Neuronal stem cell (in vitro differentiated cells): ENCODE measurements around the gene ELOVL6.
A peak's percentile ranks its signal among the peaks of the same experiment; 100 is the strongest.

Experiments
- DNase-seq: peaks from one replicate; pipeline ENCODE4 v3.0.0-alpha.2; 2013; ENCODE audit warnings: low spot score
- H2AFZ ChIP-seq: one replicate; pipeline ENCODE4 v1.6.1; 2013; ENCODE audit warnings: mild to moderate bottlenecking, low read length, inconsistent platforms
- H2AK5ac ChIP-seq: 2 replicates; pipeline ENCODE4 v1.6.1; 2013; ENCODE audit warnings: low read depth, mild to moderate bottlenecking, inconsistent platforms, low read length, moderate library complexity, mixed read lengths
- H2BK120ac ChIP-seq: 2 replicates; pipeline ENCODE4 v1.6.1; 2013; ENCODE audit warnings: low read depth, mild to moderate bottlenecking, inconsistent platforms, low read length, moderate library complexity, mixed read lengths
- H2BK12ac ChIP-seq: one replicate; pipeline ENCODE4 v1.6.1; 2013; ENCODE audit warnings: low read length, inconsistent platforms
- H2BK15ac ChIP-seq: 2 replicates; pipeline ENCODE4 v1.6.1; 2013; ENCODE audit warnings: mild to moderate bottlenecking, low read length, inconsistent platforms, mixed read lengths
- H2BK5ac ChIP-seq: one replicate; pipeline ENCODE4 v1.6.1; 2013; ENCODE audit warnings: inconsistent platforms, mild to moderate bottlenecking, low read length, moderate library complexity
- H3K14ac ChIP-seq: one replicate; pipeline ENCODE4 v1.6.1; 2013; ENCODE audit warnings: low read length, inconsistent platforms
- H3K18ac ChIP-seq: 2 replicates; pipeline ENCODE4 v1.6.1; 2013; ENCODE audit warnings: low read length, inconsistent platforms
- H3K23ac ChIP-seq: 2 replicates; pipeline ENCODE4 v1.6.1; 2013; ENCODE audit warnings: low read depth, mild to moderate bottlenecking, mixed read lengths, low read length, inconsistent platforms; ENCODE audit not compliant: poor library complexity
- H3K27ac ChIP-seq: replicated peaks from 3 replicates; pipeline ENCODE4 v1.5.1; 2013; ENCODE audit warnings: low read length, inconsistent platforms
- H3K27me3 ChIP-seq, 3 experiments: 2 replicates each; pipeline ENCODE4 v1.6.1; 2013; ENCODE audit warnings: low read length in 3 of 3, mild to moderate bottlenecking in 2 of 3, inconsistent platforms in 1 of 3, low read depth in 1 of 3, mixed read lengths in 1 of 3, moderate library complexity in 1 of 3; ENCODE audit not compliant: control insufficient read depth in 3 of 3, insufficient read depth in 3 of 3
- H3K36me3 ChIP-seq, 2 donors: replicated peaks in 1 of 2; 2 replicates each; pipeline ENCODE4 v1.6.1; 2013; ENCODE audit warnings: low read length in 2 of 2; ENCODE audit not compliant: control insufficient read depth in 2 of 2, insufficient read depth in 2 of 2
- H3K4ac ChIP-seq: 2 replicates; pipeline ENCODE4 v1.6.1; 2013; ENCODE audit warnings: inconsistent platforms, mild to moderate bottlenecking, low read length, moderate library complexity
- H3K4me1 ChIP-seq, 2 donors: 1 replicate in 1 of 2; 2 replicates in 1 of 2; pipeline ENCODE4 v1.6.1; 2013; ENCODE audit warnings: low read length in 2 of 2, low read depth in 1 of 2; ENCODE audit not compliant: control insufficient read depth in 2 of 2, insufficient read depth in 1 of 2
- H3K4me2 ChIP-seq: one replicate; pipeline ENCODE4 v1.6.1; 2013; ENCODE audit warnings: mild to moderate bottlenecking, low read length, inconsistent platforms; ENCODE audit not compliant: insufficient read depth, poor library complexity, severe bottlenecking
- H3K4me3 ChIP-seq, 2 donors: 2 replicates each; pipeline ENCODE4 v1.5.1; 2013; ENCODE audit warnings: low read length in 2 of 2, mild to moderate bottlenecking in 2 of 2, inconsistent platforms in 1 of 2, moderate library complexity in 1 of 2
- H3K79me1 ChIP-seq: one replicate; pipeline ENCODE4 v1.6.1; 2013; ENCODE audit warnings: low read depth, mild to moderate bottlenecking, inconsistent platforms, low read length, moderate library complexity
- H3K9ac ChIP-seq: one replicate; pipeline ENCODE4 v1.6.1; 2013; ENCODE audit warnings: mild to moderate bottlenecking, low read depth, low read length, inconsistent platforms; ENCODE audit not compliant: poor library complexity
- H3K9me3 ChIP-seq, 2 donors: replicated peaks in 1 of 2; 2 replicates each; pipeline versions ENCODE3 to v1.6.1; 2013; ENCODE audit warnings: low read length in 2 of 2, mild to moderate bottlenecking in 2 of 2, inconsistent platforms in 1 of 2, low read depth in 1 of 2, mixed read lengths in 1 of 2, moderate library complexity in 1 of 2; ENCODE audit not compliant: control insufficient read depth in 2 of 2, insufficient read depth in 1 of 2
- H4K8ac ChIP-seq: one replicate; pipeline ENCODE4 v1.6.1; 2013; ENCODE audit warnings: low read depth, mild to moderate bottlenecking, inconsistent platforms, low read length, moderate library complexity
- H4K91ac ChIP-seq: one replicate; pipeline ENCODE4 v1.6.1; 2013; ENCODE audit warnings: low read length, low read depth, mild to moderate bottlenecking, inconsistent platforms; ENCODE audit not compliant: poor library complexity
- WGBS, 2 donors: extraction: QIAGEN DNeasy Blood & Tissue Kit; methylation state at CpG; one replicate each; pipeline ENCODE4 v1.1.7; 2013; ENCODE audit warnings: missing lambda C conversion rate in 2 of 2, mixed read lengths in 1 of 2; ENCODE audit not compliant: insufficient read length in 2 of 2, insufficient replicate concordance in 1 of 2; ENCODE audit errors: extremely low coverage in 2 of 2; 5-methylcytosine and 5-hydroxymethylcytosine counted together

ELOVL6 gene

GRCh38 chr4:110104661-110105060 is 93.8 kb downstream of the ELOVL6 start:
- Histone ChIP-seq H3K14ac (no peak overlapping the region), H3K9ac (no peak overlapping the region), H3K4me2 (no peak overlapping the region), H3K27me3 (no peaks in the 10 kb centered on the region), H2AK5ac (no peak overlapping the region), H3K27ac (peak overlapping the region; percentile 52), H3K79me1 (peaks cover 2% of the 10 kb centered on the region), H3K9me3 (peaks cover 0 to 2% of the 10 kb centered on the region in 2 donors), H2BK5ac (no peak overlapping the region), H3K4ac (no peak overlapping the region), H4K8ac (no peak overlapping the region), H3K4me3 (no peak overlapping the region), H2BK120ac (no peak overlapping the region), H2BK12ac (no peak overlapping the region), H3K4me1 (peaks cover 0 to 4% of the 10 kb centered on the region in 2 donors), H3K36me3 (peaks cover 6 to 80% of the 10 kb centered on the region in 2 donors), H2BK15ac (no peak overlapping the region), H2AFZ (no peak overlapping the region), H3K18ac (no peak overlapping the region), H3K23ac (no peak overlapping the region), H4K91ac (no peak overlapping the region)
- WGBS, 2 donors, result no CpG with 5 or more reads among the region's 2 CpGs
- no peak for DNase-seq

- Histone ChIP-seq H3K36me3 (peaks cover 2 to 60% of the 10 kb centered on the region in 2 donors), H3K23ac (no peak overlapping the region), H3K14ac (no peak overlapping the region), H4K91ac (no peak overlapping the region), H3K4me1 (no peaks in the 10 kb centered on the region), H2AK5ac (no peak overlapping the region), H3K27ac (no peak overlapping the region), H3K4me3 (no peak overlapping the region), H2BK5ac (no peak overlapping the region), H2AFZ (no peak overlapping the region), H3K18ac (no peak overlapping the region), H2BK15ac (no peak overlapping the region), H3K4ac (no peak overlapping the region), H4K8ac (no peak overlapping the region), H3K9ac (no peak overlapping the region), H3K27me3 (no peaks in the 10 kb centered on the region), H3K4me2 (no peak overlapping the region), H2BK120ac (no peak overlapping the region), H2BK12ac (no peak overlapping the region), H3K9me3 (no peaks in the 10 kb centered on the region), H3K79me1 (peaks cover 2% of the 10 kb centered on the region)
- DNase-seq, result no peak
These were observed 98.8 kb downstream of the ELOVL6 start for GRCh38 chr4:110099638-110100037.

GRCh38 chr4:110096405-110096804 is 102.0 kb downstream of the ELOVL6 start:
- H4K91ac ChIP-seq, result no peak overlapping the region
- whole genome bisulfite sequencing, 2 donors, result no CpG with 5 or more reads among the region's 1 CpG
- no peaks in the 10 kb centered on the region for H3K27me3 ChIP-seq
- H4K8ac ChIP-seq, result no peak overlapping the region
- no peak overlapping the region for H3K18ac ChIP-seq
- H2BK15ac ChIP-seq, result no peak overlapping the region
- no peak overlapping the region for H3K4me3 ChIP-seq
- no peak overlapping the region for H3K9ac ChIP-seq
- no peak for DNase-seq
- no peak overlapping the region for H3K4me2 ChIP-seq
- no peaks in the 10 kb centered on the region for H3K9me3 ChIP-seq
- no peak overlapping the region for H2AK5ac ChIP-seq
- no peak overlapping the region for H3K27ac ChIP-seq
- peaks cover 0 to 38% of the 10 kb centered on the region in 2 donors for H3K36me3 ChIP-seq
- no peak overlapping the region for H2BK12ac ChIP-seq
- H2BK5ac ChIP-seq, result no peak overlapping the region
- no peak overlapping the region for H2AFZ ChIP-seq
- H2BK120ac ChIP-seq, result no peak overlapping the region
- H3K79me1 ChIP-seq, result no peaks in the 10 kb centered on the region
- no peak overlapping the region for H3K4ac ChIP-seq
- no peak overlapping the region for H3K23ac ChIP-seq
- no peaks in the 10 kb centered on the region for H3K4me1 ChIP-seq
- no peak overlapping the region for H3K14ac ChIP-seq

GRCh38 chr4:110092646-110093045 is 105.8 kb downstream of the ELOVL6 start:
- Histone ChIP-seq H3K4me1 (peaks cover 1 to 5% of the 10 kb centered on the region in 2 donors), H3K14ac (no peak overlapping the region), H4K8ac (no peak overlapping the region), H2BK12ac (no peak overlapping the region), H2BK5ac (no peak overlapping the region), H3K27ac (no peak overlapping the region), H2BK120ac (no peak overlapping the region), H2BK15ac (no peak overlapping the region), H3K36me3 (peaks cover 2 to 38% of the 10 kb centered on the region in 2 donors), H3K9ac (no peak overlapping the region), H3K4ac (no peak overlapping the region), H3K4me2 (no peak overlapping the region), H3K79me1 (peaks cover 1% of the 10 kb centered on the region), H2AFZ (no peak overlapping the region), H3K4me3 (no peak overlapping the region), H2AK5ac (no peak overlapping the region), H3K9me3 (no peaks in the 10 kb centered on the region), H3K23ac (no peak overlapping the region), H3K18ac (no peak overlapping the region), H4K91ac (no peak overlapping the region), H3K27me3 (no peaks in the 10 kb centered on the region)
- DNase-seq, result no peak
- no CpG with 5 or more reads among the region's 4 CpGs for WGBS, 2 donors
